OCI-LY1 (cell line): ENCODE measurements around the gene SAMD14.

Source experiments
- CTCF ChIP-seq: fragments of 200-600 bp; sonication (generic), shearing (Covaris generic); IDR thresholded peaks from 2 replicates; pipeline ENCODE4 v1.5.1; 2017; ENCODE audit warnings: mild to moderate bottlenecking, antibody characterized with exemption, low read length, moderate library complexity, mixed read lengths
- EZH2 ChIP-seq: fragments of 200-600 bp; sonication (generic), shearing (Covaris generic); IDR thresholded peaks from 2 replicates; pipeline ENCODE4 v1.8.0; 2017; ENCODE audit warnings: borderline replicate concordance, mixed run types, mild to moderate bottlenecking, antibody characterized with exemption, low read length, moderate library complexity, mixed read lengths

DNA sequence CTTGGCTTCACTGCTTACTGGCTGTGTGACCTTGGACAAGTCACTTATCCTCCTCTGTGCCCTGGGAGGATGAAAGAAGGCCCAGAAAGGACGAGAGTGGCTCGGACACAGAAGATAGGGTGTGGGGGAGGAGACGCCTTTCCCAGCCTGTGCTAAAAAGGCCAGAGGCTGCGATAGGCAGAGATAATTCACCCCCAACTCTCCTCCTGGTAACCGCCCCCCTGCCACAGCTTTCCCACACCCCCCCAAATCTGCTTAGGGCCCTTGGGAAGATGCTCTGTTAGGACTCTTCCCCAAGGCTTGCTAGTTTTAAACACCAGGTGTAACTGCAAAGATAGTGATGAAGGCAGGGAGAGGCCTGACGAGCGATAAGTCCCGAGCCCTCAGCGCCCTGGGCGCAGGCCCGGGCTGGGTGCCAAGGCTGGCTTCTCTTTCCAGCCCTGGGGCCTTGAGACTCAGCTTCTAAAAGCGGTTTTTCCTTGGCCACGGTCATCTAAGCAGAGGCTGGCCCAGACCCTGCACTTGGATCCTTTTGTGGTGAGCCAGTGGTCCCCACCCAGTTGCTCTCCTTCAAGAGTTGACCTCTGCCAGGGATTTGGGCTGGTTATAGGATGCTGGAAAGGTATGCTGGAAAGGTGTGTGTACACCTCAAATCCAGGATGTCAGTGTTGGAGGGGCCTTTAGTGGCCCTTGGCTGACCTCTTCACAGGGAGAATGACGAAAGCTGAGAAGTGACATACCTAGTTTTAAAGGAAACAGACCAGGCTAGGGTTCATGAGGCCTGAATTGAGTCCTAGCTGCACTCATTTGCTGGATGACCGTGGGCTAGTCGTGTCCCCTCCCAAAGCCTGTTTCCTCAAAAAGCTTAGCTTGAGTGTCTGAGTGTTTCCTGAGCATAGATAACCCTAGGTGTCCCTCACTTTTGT is 24.0 kb upstream of the SAMD14 start:
- TF ChIP-seq CTCF (no peak), EZH2 (no peak)
